ENCODE measurements around the gene RNASET2. TPM values are rescaled to one million over a fixed set of nuclear protein-coding genes. Genes with fewer than 3 reads are reported as not detected.

Gene RNASET2, protein sequence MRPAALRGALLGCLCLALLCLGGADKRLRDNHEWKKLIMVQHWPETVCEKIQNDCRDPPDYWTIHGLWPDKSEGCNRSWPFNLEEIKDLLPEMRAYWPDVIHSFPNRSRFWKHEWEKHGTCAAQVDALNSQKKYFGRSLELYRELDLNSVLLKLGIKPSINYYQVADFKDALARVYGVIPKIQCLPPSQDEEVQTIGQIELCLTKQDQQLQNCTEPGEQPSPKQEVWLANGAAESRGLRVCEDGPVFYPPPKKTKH
- 10 to 100 TPM; 62.5 to 66.1 TPM for total RNA-seq

DNA sequence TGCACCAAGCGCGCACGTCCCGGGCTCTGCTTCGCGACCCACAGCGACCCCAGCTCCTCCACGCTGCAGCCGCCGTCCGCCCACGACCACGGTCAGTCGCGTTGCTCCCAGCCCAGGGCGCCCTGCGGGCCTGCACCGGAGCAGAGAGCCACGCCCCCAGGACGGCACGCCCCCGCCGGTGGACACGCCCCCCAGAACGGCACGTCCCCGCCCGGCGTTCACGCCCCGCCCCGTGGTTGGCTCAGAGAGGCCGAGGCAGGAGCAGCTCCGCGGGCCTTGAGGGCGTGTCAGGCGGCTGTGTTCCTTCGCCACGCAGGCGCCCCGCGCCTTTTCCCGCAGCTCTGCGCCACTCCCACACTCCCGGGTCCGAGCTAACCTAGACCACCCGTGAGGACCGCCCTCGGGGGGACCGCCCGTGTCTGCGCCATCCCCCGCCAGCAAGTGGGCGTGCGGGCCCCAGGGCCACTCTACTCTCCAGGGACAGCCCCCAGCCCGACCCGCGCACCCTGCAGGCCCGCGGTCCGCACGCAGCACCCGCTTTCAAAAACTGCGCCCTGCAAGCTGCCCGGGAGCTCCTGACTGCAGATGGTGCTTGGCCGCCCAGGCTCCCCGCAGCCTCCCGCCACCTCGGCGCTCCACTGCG, at the start of gene RNASET2:
Gene RNASET2 (minus strand): TSS at position 107 of the 643 bp plus-strand sequence. CDS start 368 bp downstream, outside the sequence.
- DNase-seq: peak; percentile 99
- Mint-ChIP-seq H3K36me3 (peaks cover 5% of the 10 kb centered on the region), H3K27me3 (no peaks in the 10 kb centered on the region), H3K27ac (peak within 1 kb of the TSS; percentile 94), H3K4me1 (ENCODE audit: low read depth) (peaks cover 73% of the 10 kb centered on the region), H3K4me3 (peak within 1 kb of the TSS; percentile 89), H3K9me3 (no peaks in the 10 kb centered on the region)
- POLR2A ChIA-PET: interaction anchor here (0.8 to 7.5 kb wide), 8 partner anchors 11 to 395 kb away, joined by 3 to 41 read pairs (median 4); partner anchors contain the start of gene CEP43
- CTCF ChIA-PET: interaction anchor here (0.6 to 2.6 kb wide), 9 partner anchors 15 to 395 kb away, joined by 3 to 14 read pairs (median 3); partner anchors contain the start of gene CEP43
- intact Hi-C loops (cut with micrococcal nuclease): loop anchor here (1.0 to 10.0 kb wide), 5 partner anchors 14 to 574 kb away; partner anchors contain the start of genes CEP43 and MPC1

DNA sequence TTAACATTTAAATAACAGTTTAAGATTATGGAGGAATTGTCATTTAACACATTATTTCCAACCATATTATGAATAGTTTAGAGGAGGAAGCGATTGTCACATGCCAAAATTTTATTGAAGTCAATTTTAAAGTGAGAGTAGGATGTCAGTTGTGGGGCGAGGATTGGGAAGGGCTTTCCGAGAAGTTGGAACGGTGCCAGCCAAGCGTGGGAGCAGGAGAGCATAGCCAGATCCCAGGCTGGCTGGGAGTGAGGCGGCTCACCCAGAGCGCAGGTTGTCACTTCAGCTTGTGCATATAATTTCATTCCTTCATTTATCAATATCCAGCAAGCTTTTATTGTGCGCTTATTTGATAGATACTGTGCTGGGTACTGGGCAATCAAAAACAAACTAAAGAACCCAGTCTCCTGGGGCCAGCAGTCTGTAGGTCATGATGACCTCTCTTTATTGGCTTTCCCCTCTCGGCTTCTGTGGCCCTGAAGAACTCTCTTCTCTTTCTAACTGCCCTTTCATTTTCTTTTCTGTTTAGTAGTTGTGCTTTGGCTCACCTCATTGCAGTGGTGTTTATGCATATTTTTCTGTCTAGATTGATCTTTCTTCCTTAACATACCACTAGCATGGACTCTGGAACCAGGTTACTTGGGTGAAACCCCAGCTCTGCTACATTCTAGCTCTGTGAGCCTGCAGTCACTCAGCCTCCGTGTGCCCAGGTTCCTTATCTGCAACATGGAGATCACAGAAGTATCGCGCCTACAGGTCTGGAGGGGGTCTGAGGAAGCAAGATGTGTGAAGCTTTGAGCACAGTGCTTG, 49.2 kb upstream of the RNASET2 start:
- CTCF ChIA-PET: interaction anchor here (0.9 to 1.3 kb wide), 3 partner anchors 48 to 231 kb away, joined by 3 read pairs; no protein-coding TSS in a partner anchor
- H3K9me3 Mint-ChIP-seq: no peaks in the 10 kb centered on the region
- intact Hi-C loops (cut with micrococcal nuclease): no loop called here
- no peak for DNase-seq
- peaks cover 39% of the 10 kb centered on the region for H3K36me3 Mint-ChIP-seq
- H3K4me1 Mint-ChIP-seq (ENCODE audit: low read depth): peaks cover 13% of the 10 kb centered on the region
- no peaks in the 10 kb centered on the region for H3K27me3 Mint-ChIP-seq
- POLR2A ChIA-PET: no interaction called here
- H3K4me3 Mint-ChIP-seq: no peak overlapping the region
- no peak overlapping the region for H3K27ac Mint-ChIP-seq

DNA sequence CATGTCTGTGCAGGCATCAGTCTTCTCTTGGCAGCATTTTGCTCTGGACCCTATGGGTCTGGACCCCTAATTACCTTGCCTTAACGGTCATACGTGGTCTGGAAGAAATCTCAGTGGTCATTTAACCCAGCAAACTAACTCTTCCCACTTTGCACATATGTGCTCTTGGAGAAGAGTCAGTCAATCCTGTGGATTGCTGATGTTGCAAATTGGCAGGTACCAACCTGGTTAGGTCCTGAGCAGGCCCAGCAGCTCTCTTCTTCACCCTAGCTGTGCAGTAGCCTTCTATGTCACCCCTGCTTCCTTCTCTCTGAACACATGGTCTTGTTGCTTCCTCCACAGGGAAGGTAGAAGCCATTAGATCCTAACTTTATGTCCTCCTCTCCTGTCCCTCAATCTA, 44.4 kb upstream of the RNASET2 start:
- no peak for DNase-seq
- ChIA-PET CTCF (interaction anchor here (0.7 to 3.2 kb wide), 7 partner anchors 11 to 226 kb away, joined by 3 to 34 read pairs (median 5); no protein-coding TSS in a partner anchor), POLR2A (interaction anchor here (1.2 to 1.5 kb wide), 2 partner anchors 92 to 93 kb away, joined by 3 read pairs; no protein-coding TSS in a partner anchor)
- no peak overlapping the region for H3K27ac Mint-ChIP-seq
- H3K4me1 Mint-ChIP-seq (ENCODE audit: low read depth): peaks cover 28% of the 10 kb centered on the region
- peaks cover 20% of the 10 kb centered on the region for H3K36me3 Mint-ChIP-seq
- intact Hi-C loops (cut with micrococcal nuclease): no loop called here
- H3K9me3 Mint-ChIP-seq: no peaks in the 10 kb centered on the region
- no peaks in the 10 kb centered on the region for H3K27me3 Mint-ChIP-seq
- peak overlapping the region; percentile 85 for H3K4me3 Mint-ChIP-seq

DNA sequence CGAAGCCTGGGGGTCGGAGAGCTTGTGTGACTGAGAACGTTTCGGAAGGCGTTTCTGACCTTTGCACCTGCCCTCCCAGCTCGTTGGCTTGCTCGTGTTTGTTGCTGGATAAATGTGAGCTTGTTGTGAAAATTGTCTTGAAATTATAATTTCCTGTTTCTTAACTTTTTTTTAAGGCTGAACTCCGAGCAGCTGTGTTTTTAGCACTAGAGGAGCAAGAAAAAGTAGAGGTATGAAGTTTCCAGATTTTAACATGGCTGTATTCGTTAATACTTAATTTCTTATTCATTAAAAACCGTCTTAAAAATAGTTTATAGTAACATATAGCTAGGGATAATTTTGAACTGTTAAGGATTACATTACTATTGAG, 43.5 kb upstream of the RNASET2 start:
- Mint-ChIP-seq H3K27me3 (no peaks in the 10 kb centered on the region), H3K27ac (peak overlapping the region; percentile 47), H3K9me3 (no peaks in the 10 kb centered on the region), H3K4me1 (ENCODE audit: low read depth) (peaks cover 28% of the 10 kb centered on the region), H3K36me3 (peaks cover 15% of the 10 kb centered on the region), H3K4me3 (peak overlapping the region; percentile 85)
- ChIA-PET POLR2A (interaction anchor here (0.9 to 3.0 kb wide), 13 partner anchors 11 to 122 kb away, joined by 3 to 18 read pairs (median 4); partner anchors contain the start of genes CCR6 and RNASET2), CTCF (interaction anchor here (0.7 to 3.2 kb wide), 13 partner anchors 10 to 225 kb away, joined by 3 to 34 read pairs (median 5); partner anchors contain the start of gene RNASET2)
- intact Hi-C loops (cut with micrococcal nuclease): loop anchor here (1.0 to 5.0 kb wide), 7 partner anchors 44 to 373 kb away; partner anchors contain the start of genes RNASET2 and RPS6KA2
- no peak for DNase-seq

DNA sequence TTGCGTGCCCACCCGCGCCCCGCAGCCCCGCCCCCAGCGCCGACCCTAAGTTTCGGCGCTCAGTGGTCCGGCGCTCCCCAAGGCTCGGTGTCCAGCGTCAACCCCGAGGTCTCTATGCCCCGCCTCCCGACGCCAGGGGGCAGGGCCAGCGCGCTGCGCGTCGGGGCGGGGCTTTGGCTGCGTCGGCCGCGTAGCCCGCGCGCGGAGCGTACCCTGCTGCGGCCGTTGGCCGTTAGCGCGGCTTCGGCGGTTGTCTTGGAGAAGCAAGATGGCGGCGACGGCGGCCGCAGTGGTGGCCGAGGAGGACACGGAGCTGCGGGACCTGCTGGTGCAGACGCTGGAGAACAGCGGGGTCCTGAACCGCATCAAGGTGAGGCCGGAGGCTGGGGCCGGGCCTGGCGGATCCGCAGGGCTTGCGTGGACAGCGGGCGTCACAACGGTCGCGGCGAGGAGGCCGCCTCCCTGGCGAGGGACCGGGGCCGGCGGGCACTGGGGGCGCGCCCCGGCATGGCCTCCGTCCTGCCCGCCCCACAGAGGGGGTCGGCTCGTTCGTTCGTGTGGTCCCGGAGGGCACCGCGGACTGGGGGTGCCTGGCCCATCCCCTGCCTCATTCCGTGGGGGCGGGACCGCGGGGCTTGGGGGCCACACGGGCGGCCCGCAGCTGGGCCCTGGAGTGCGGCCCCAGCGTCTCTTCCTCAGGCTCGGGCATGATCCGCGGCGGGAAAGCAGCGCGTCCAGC, 43.0 kb upstream of the RNASET2 start, which contains the start of gene CEP43:
Gene CEP43 (plus strand): TSS at position 253 of the 739 bp plus-strand sequence. CDS start 16 bp downstream, at position 269.
- H3K4me1 Mint-ChIP-seq (ENCODE audit: low read depth): peaks cover 28% of the 10 kb centered on the region
- H3K4me3 Mint-ChIP-seq: peak within 1 kb of the TSS; percentile 85
- POLR2A ChIA-PET: interaction anchor here (0.9 to 3.0 kb wide), 13 partner anchors 11 to 123 kb away, joined by 3 to 18 read pairs (median 4); partner anchors contain the start of genes CCR6 and RNASET2
- peak within 1 kb of the TSS; percentile 85 for H3K27ac Mint-ChIP-seq
- DNase-seq: peak; percentile 90
- intact Hi-C loops (cut with micrococcal nuclease): loop anchor here (1.0 to 5.0 kb wide), 7 partner anchors 43 to 372 kb away; partner anchors contain the start of genes RNASET2 and RPS6KA2
- H3K36me3 Mint-ChIP-seq: peaks cover 16% of the 10 kb centered on the region
- H3K27me3 Mint-ChIP-seq: no peaks in the 10 kb centered on the region
- CTCF ChIA-PET: interaction anchor here (0.7 to 3.2 kb wide), 15 partner anchors 10 to 224 kb away, joined by 3 to 34 read pairs (median 5); partner anchors contain the start of gene RNASET2
- H3K9me3 Mint-ChIP-seq: no peaks in the 10 kb centered on the region

DNA sequence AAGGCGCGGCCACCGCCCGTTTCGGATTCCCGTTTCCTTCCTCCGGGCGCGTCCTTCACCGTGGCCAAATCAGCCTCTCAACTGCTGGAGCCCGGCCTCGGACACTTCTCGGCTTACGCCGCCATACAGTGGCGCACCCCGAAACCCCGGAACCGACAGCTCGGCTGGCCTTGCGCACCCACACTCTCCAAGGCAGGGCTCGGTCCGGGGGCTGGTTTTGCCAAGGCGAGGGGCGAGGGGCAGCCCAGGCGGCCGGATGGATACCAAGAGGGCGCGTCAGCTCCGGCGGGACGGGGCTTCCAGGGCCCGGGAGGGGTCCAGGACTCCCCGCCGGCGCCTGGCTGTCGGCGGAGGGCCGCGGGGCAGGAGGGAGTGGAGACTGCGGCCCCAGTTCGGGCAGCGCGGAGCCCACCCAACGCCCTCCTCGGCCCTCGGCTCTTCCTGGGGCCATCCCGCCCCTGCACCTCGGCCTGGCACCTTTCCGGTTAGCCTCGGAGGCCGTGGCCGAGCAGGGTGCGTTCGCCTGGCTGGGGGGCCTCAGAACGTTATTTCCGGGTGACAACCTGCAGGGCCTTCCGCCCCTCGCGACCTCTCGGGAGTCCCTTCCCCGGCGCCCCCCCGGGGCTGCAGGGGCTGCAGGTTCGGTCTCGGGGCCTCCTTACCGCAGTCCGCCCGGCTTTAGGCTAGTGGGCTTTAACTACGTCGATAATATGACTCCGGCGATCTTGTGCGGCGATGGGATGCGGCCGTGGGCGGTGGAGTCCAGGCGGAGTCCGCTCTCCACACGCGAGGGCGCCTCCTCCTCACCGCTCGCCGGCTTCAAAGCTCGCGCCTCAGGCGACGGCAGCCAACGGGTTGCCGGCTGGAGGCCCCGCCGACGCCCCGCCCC, 42.1 kb upstream of the RNASET2 start:
- DNase-seq: peak; percentile 34
- peak overlapping the region; percentile 85 for H3K4me3 Mint-ChIP-seq
- no peaks in the 10 kb centered on the region for H3K27me3 Mint-ChIP-seq
- no peaks in the 10 kb centered on the region for H3K9me3 Mint-ChIP-seq
- POLR2A ChIA-PET: interaction anchor here (1.0 to 3.0 kb wide), 9 partner anchors 39 to 124 kb away, joined by 3 to 18 read pairs (median 5); partner anchors contain the start of genes CCR6 and RNASET2
- H3K4me1 Mint-ChIP-seq (ENCODE audit: low read depth): peaks cover 31% of the 10 kb centered on the region
- intact Hi-C loops (cut with micrococcal nuclease): loop anchor here (1.0 to 5.0 kb wide), 7 partner anchors 42 to 371 kb away; partner anchors contain the start of genes RNASET2 and RPS6KA2
- CTCF ChIA-PET: interaction anchor here (0.7 to 3.2 kb wide), 13 partner anchors 9 to 353 kb away, joined by 3 to 34 read pairs (median 5); partner anchors contain the start of gene RNASET2
- peaks cover 13% of the 10 kb centered on the region for H3K36me3 Mint-ChIP-seq
- H3K27ac Mint-ChIP-seq: peak overlapping the region; percentile 85

DNA sequence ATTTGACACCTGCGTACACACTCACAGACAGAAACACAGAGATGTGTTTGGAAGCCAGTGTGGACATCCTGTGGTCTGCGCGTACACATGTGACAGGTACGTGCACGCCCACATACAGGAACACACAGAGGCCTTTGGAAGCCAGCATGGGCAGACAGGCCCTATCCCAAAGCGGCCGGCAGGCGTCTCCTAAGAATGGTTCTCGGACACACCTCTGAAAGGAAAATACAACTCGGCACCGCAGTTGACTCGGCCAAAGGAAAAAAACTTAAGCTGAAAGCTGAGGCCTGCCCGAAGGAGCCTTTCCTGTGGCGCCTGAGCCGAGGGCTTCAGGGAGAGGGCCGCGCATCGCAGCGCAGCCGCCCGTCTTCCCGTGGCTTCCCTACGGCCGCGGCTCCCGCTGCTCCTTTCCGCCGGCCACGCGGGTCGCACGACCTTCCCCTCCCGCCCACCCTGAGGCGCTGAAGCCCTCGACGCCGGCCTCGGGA, 41.5 kb upstream of the RNASET2 start:
- peak; percentile 82 for DNase-seq
- H3K4me3 Mint-ChIP-seq: peak overlapping the region; percentile 79
- H3K27me3 Mint-ChIP-seq: no peaks in the 10 kb centered on the region
- ChIA-PET POLR2A (interaction anchor here (1.0 to 3.0 kb wide), 5 partner anchors 41 to 125 kb away, joined by 4 to 18 read pairs (median 7); partner anchors contain the start of genes CCR6 and RNASET2), CTCF (interaction anchor here (1.0 to 3.2 kb wide), 8 partner anchors 8 to 353 kb away, joined by 3 to 34 read pairs (median 8); partner anchors contain the start of gene RNASET2)
- H3K4me1 Mint-ChIP-seq (ENCODE audit: low read depth): peaks cover 31% of the 10 kb centered on the region
- intact Hi-C loops (cut with micrococcal nuclease): loop anchor here (2.0 to 5.0 kb wide), 3 partner anchors 94 to 143 kb away; no protein-coding TSS in a partner anchor
- peak overlapping the region; percentile 57 for H3K27ac Mint-ChIP-seq
- peaks cover 13% of the 10 kb centered on the region for H3K36me3 Mint-ChIP-seq
- no peaks in the 10 kb centered on the region for H3K9me3 Mint-ChIP-seq

DNA sequence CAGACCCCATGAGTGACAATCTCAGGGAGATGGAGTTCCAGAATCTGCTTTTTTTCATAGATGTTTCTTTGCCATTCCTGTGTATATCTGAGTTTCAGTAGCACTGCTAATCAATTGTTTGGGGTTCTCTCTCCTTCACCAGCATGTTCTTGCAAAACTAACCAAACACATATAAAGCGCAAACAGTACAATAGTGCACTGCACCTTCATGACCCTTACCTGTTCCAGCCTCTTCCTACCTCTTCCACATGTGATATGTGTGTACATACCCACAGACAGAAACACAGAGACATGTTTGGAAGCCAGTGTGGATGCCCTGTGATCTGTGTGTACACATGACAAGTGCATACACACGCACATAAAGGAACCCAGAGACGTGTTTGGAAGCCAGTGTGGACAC, 41.0 kb upstream of the RNASET2 start:
- Mint-ChIP-seq H3K4me3 (peak overlapping the region; percentile 79), H3K9me3 (no peaks in the 10 kb centered on the region), H3K27me3 (no peaks in the 10 kb centered on the region), H3K36me3 (peaks cover 13% of the 10 kb centered on the region), H3K4me1 (ENCODE audit: low read depth) (peaks cover 31% of the 10 kb centered on the region), H3K27ac (peak overlapping the region; percentile 57)
- ChIA-PET CTCF (interaction anchor here (1.0 to 3.2 kb wide), 4 partner anchors 40 to 354 kb away, joined by 3 to 34 read pairs (median 10); partner anchors contain the start of gene RNASET2), POLR2A (interaction anchor here (3.0 kb wide), 1 partner anchor 44 kb away, joined by 10 read pairs; no protein-coding TSS in a partner anchor)
- intact Hi-C loops (cut with micrococcal nuclease): loop anchor here (5.0 kb wide), 2 partner anchors 95 to 115 kb away; no protein-coding TSS in a partner anchor
- no peak for DNase-seq

DNA sequence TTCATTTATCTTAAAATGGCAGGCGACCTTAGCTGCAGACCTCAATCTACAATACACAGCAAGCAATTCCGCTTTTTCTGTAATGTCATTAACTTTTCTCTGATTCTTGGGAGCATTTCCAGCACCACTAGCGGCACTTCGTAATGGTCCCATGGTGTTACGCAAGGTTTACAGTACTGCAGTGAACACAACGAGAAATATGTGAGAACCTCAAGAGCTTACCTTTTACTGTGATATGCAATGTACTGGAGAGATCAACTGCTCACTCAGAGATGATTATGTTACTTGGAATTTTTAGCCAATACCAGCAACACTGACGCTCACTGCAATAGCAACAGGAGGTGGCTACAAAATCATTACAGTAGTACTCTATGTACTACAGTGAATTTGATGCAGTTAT, 40.1 kb upstream of the RNASET2 start:
- Mint-ChIP-seq H3K4me1 (ENCODE audit: low read depth) (peaks cover 27% of the 10 kb centered on the region), H3K27me3 (no peaks in the 10 kb centered on the region), H3K4me3 (no peak overlapping the region), H3K36me3 (peaks cover 11% of the 10 kb centered on the region), H3K27ac (no peak overlapping the region), H3K9me3 (no peaks in the 10 kb centered on the region)
- ChIA-PET CTCF (interaction anchor here (1.0 to 2.1 kb wide), 3 partner anchors 45 to 221 kb away, joined by 3 to 11 read pairs (median 4); no protein-coding TSS in a partner anchor), POLR2A (interaction anchor here (0.6 to 0.7 kb wide), 2 partner anchors 12 to 56 kb away, joined by 3 to 6 read pairs; no protein-coding TSS in a partner anchor)
- intact Hi-C loops (cut with micrococcal nuclease): loop anchor here (5.0 kb wide), 2 partner anchors 96 to 116 kb away; no protein-coding TSS in a partner anchor
- DNase-seq: no peak
